ENCODE measurements around the gene NUP210L.
A peak's percentile ranks its signal among the peaks of the same experiment; 100 is the strongest.

Gene NUP210L
- total RNA-seq = 0.09 to 0.68 (median 0.24) reads per million in 4 experiments

GRCh38 chr1:154154534-154155191 is at the start of gene NUP210L:
Gene NUP210L, minus strand, starts transcription at chr1:154155073.
- DNase-seq = no peak

GRCh38 chr1:154199563-154199879 is 44.6 kb upstream of the NUP210L start:
- no peak for DNase-seq

DNA sequence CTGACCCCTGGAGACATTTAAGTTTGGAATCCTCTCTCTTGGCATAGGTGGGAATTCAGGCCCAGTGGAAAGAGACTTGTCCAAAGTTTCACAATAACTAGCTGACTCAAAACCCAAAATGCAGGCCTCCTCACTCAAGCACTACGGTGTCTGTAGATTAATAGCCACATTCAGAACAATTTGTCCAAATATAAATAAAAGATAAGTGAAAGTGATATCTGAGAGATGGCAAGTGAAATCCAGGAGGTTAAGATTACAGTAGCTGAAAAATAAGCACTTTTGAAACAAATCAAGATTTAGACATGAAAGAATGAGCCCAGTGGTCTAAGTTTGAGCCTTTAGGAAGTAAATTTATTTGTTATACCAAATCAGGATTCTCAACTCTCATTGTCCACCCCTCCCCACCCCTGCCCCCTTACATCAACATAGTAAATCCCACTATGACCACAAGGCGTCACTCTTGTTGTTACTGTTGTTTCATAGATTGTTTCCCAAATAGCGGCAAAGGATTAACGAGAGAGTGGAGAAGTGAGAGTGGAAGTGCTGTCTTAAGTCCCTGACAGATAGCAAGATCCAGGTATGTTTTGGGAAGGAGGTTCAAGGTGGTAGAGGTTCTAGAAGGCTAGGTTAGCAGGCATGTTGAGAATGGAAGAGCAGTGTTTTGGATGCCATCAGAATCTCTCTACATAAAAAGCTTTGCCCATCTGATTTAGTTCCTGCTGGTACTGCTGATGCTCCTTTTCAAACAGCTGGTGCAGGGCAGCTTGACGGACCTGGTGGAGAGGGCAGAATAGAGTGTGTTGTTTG is 44.1 kb upstream of the NUP210L start:
- DNase-seq = peak; percentile 3

DNA sequence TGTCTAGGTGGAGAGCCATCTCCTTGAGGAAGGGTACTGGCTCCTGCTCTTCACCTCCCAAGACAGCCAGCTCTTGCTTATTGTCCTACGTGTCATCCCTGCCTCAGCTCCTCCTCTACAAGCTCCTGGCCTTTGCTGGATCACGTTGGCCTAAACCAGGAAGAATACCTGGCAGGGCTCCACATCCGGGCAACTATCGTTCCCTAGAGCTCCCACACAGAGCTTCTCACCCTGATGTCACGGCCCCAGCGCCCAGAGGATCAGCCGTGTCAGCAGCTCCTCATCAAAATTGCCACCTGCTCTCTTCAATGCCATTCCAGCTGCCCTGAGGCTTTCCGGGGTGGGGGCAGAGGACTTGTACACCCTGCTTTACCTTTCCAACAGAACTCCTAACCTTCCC is 38.9 kb upstream of the NUP210L start:
- no peak for DNase-seq

DNA sequence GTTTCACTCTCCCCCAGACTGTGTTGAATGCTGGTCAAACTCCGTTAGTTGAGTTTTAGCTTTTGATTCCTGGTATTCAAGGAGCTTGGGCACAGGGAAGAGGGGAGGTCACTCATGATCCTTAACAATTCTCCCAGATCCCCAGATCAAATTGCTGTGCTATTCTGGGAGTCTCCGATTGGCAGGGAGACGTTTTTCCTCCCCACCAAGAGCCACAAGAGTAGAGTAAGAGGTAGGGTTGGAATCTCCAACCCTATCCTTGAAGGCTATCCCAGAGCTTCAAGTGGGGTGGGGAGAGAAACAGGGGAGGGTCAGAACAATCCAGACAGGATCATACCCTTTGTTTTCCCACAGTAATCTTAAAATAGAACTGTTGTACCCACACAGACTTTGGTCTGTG is 37.6 kb upstream of the NUP210L start:
- no peak for DNase-seq

- no peak for DNase-seq
These were observed 37.2 kb upstream of the NUP210L start, which contains the start of gene TPM3 for GRCh38 chr1:154191990-154192461. Gene TPM3, minus strand, starts transcription at chr1:154192100. Its CDS starts 82 bp downstream, at chr1:154192018.

DNA sequence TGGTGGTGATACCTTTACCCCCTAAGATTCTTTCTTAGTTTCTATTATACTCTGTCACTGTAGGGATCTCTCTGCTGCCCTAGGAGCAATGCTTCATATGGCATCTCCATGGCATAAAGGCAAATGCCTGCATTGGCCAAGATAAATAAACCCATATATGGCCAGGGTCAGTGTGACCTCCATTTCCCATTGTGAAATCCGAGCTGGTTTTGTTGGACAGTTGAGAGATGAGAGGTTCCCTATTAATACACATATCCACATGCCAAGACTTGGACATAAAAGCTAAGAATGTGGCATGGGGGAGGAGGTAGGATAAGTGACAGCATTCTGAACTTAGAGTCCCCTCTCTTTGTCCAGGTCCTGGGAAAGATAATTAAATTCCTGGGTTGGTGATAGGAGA is 35.7 kb upstream of the NUP210L start:
- no peak for DNase-seq

GRCh38 chr1:154186852-154187501 is 32.1 kb upstream of the NUP210L start:
- no peak for DNase-seq

DNA sequence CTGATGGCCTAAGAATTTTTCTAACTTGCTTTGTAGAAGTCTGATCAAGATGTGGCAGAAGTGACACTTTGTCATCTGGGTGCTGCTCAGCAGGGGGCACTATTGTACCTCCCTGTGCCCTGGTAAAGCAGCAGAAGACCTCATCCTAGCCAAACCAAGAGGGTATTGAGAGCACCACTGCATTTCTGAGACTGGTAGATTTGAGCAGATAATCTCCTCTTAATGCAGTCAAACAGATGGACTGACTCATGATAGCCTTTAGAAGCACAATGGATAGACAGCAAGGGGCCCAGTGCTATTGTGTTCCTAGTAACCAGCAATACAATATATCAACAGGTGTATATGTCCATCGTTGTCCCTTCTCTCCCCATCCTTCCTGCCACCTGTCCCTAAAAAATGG is 31.3 kb upstream of the NUP210L start:
- DNase-seq = peak; percentile 21

DNA sequence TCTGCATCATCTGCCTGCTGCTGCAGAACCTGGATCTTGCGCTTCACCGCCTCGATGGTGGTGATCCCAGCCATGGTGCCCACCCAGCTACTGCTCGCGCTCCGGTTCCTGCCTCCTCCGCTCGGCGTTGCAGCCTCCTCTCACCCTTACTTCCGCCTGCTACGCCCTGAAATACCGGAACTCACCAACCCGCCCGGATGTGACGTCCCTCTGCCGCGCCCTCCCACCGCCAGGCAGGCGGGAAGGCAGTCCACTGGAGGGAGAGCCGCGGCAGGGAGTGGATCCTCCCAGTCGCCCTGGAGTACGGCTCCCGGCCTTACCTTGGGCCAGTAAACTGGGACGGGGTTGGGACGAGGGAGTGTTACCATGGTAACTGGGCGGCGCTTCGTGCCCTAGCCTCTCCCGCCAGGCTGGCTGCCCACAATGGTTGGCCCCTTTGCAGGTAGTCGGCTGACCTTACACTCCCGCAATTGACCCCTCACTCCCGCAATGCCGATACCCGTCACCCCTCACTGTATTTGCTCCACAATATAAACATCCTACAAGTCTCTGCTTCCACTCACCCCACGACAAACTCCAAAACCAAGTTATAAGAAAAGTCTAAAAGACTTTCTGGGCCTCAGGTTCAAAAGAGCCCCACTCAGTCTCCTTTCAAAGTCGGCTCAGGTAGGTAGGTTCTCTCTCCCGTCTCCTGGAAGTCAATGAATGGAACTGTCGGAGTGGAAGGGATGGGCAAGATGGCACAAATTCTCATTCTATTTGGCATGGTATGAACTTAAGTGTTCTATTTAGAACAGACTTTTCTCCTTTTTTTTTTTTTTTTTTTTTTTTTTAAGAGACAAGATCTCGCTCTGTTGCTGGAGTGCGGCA is 28.4 kb upstream of the NUP210L start:
- DNase-seq = peak; percentile 88

- peak; percentile 58 for DNase-seq
These were observed 27.6 kb upstream of the NUP210L start for GRCh38 chr1:154182344-154183045.

DNA sequence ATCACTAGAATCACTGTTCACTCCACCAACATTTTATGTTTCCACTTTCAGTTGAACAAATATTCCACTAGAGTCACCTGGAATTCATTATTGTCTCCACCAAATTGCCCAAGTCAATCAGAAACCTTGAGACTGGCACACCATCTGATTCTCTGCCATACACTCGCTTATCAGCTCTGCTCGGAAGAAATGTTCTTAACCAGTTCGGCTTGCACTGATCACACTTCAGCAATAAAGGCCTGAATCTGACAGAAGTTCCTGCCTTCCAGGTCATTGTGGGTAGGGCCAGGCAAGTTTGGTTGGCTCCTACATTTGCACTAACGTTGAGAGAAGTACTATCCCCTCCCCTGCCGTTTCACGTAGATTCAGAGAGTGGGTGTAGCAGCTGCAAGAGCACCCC is 27.1 kb upstream of the NUP210L start:
- DNase-seq = no peak

GRCh38 chr1:154179946-154180687 is 25.2 kb upstream of the NUP210L start:
- DNase-seq = no peak

- no peak for DNase-seq
These were observed 24.3 kb upstream of the NUP210L start for GRCh38 chr1:154178911-154179811.

- no peak for DNase-seq
These were observed 23.1 kb upstream of the NUP210L start for GRCh38 chr1:154178013-154178412.

- no peak for DNase-seq
These were observed 21.5 kb upstream of the NUP210L start for GRCh38 chr1:154176337-154176736.

DNA sequence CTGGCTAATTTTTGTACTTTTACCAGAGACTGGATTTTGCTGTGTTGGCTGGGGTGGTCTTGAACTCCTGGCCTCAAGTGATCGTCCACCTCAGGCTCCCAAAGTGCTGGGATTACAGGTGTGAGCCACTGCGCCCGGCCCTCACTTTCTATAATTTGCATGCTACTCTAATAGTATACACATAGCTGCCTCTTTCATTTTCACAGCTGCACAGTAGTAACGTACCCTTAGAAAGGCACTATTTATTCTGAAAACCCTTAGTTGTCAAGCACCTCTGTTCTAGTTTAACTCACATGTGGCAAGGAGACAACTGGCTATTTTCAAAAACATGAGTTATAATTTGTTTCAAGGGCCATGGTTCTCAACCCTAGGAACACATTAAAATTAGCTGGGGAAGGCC is 19.8 kb upstream of the NUP210L start:
- no peak for DNase-seq

- DNase-seq = no peak
These were observed 17.0 kb upstream of the NUP210L start for GRCh38 chr1:154171880-154172279.

- DNase-seq = no peak
These were observed 16.3 kb upstream of the NUP210L start for GRCh38 chr1:154171223-154171583.

DNA sequence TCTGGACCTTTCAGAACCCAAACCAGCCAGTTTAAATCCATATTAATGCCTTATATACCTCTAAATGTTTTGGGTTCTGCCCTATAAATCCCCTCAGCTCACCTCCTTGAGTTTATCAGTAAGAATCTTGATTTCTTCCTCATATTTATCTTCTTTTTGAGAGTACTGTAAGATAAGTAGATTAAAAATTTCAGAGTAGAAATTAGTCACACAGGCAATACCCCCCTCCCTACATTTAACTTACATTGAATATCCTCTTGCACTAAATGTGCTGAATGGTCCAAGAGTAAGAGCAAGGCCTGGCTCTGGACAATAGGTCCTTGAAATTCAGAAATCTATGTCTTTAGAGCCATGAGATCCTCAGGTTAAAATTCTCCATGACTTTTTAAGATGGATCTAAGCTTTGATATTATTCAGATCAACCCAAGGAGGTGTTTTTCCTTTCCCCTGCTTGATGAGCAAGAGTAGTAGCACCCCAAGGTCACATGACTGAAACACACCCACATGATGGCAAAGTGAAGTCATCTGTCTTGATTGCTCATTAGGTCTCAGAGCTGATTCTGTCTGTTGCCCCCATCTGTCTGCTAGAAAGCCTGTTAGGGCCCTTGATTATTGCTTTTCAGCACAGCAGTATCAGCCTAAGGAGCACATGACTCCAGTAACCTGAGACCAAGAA is 15.8 kb upstream of the NUP210L start:
- no peak for DNase-seq

Measured in effector CD8-positive, alpha-beta T cell (primary cell).